HPDE6-E6E7 (cell line): ENCODE measurements around the gene SNCB.

Experiments
- DNase-seq: peaks from one replicate; pipeline ENCODE4 v3.0.0; 2011; ENCODE audit warnings: missing footprints; ENCODE audit errors: extremely low spot score

SNCB gene

DNA sequence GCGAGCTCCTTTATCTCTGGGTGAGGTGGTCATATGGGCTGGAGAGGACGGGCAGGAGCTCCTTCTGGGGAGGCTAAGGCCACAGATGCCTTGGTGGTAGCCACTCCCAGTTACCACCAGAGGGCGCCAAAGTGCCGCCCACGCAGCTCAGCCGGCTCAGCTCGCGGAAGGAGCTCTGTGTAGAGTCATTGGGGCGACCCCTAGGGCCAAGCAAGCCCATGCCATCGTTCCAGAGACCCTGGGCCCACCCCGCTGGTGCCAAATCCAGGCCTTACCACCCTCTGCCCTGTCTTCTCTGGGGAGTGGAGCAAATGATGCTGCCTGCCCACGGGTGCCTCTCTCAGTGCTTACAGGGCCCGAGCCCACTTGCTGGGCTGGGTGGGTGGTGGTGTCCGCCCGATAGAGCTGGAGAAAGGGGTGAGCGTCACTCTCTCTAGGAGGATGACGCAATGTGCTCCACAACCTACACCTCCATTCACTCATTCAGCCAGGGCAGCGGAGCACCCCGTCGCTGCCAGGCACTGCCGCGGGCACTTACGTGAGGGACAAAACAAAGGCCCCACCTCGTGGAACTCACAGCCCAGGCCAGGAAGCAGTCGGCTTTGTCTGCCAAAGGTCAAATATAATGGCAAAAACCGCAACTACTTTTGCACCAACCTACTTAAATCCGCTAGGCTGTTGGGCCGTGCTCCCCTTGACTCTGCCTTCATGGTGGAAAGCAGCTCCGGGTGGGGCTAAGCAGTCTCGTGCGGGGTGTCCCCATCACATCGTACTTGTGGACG, 30.7 kb upstream of the SNCB start:
- DNase-seq = peak; percentile 86

DNA sequence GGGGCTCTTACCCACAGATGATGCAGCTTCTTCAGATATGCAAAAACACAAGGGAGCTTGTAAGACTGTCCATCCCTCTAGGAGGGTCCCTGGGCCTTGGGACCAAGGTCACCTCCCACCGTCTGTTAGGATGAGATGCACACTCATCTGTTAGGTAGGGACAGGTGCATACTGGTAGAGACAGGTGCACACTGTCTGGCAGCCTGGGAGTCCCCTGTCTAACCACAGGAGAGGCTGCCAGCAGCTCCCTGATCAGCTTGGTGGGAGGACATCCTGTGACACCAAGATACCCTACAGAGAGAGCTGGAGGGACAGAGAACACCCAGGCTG, 30.2 kb upstream of the SNCB start:
- no peak for DNase-seq

DNA sequence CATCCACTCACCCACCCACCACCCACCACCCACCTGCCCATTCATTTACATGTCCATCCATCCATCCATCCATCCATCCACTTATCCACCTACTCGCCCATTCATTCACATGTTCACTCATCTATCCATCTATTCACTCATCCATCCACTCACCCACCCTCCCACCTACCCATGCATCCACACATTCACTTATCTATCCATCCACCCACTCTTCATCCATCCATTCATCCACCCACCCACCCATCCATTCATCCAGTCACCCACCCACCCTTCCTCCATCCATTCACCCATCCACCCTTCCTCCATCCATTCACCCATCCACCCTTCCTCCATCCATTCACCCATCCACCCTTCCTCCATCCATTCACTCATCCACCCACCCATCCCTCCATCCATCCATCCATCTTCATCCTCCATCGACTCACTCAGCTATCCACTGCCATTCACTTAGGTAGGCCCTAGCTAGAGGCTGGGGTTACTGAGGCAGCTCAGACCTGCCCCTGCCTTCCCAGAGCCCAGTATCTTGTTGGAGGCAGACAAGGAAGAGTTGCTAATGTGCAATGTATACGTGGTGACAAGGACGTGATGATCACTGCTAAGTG, 29.6 kb upstream of the SNCB start:
- DNase-seq = no peak

DNA sequence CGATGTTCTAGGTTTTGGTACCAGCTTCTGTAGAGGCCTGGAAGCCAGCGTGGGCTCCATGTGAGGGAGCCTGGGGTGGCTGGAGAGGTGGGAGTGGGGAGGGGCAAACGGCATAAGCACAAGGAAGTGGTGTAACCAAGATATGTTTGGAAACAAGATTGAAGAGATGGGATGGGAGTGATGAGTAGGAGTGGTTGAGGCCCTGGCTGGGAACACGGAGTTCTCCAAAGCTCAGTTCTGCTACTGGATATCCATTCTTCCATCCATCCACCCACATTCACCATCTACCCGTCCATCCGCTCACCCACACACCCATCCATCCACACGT, 29.1 kb upstream of the SNCB start:
- DNase-seq = no peak

DNA sequence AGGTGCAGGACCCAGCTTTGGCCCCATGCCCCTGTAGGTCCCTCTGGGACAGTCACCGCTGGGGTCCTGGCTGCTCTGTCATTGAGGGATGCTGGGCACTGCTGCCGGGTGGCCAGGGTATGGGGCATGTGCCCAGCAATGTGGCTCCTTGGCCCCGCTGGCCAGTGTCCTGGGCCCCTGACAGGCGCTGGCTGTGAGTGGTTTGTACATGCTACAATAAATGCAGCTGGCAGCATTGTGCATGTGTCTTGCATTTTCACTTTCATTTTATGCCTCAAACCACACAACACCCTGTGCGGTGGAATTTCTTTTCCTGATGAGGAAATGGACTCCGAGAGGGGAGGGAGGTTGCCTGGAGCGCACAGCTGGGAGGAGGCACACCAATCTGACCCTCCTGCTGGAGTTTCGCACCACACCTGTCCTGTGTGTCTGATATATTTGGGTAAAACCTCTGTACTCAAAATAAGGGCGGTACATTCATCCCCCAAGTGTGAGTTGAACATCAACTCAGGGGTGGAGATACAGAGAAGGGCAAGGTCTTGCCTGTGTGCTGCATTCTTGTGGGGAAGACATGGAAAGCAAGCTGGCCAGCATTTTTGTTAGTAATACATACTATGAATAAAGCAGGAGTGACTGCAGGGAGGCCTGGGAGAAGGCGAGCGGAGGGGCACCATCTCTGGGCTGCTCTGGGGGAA, 28.6 kb upstream of the SNCB start:
- no peak for DNase-seq

DNA sequence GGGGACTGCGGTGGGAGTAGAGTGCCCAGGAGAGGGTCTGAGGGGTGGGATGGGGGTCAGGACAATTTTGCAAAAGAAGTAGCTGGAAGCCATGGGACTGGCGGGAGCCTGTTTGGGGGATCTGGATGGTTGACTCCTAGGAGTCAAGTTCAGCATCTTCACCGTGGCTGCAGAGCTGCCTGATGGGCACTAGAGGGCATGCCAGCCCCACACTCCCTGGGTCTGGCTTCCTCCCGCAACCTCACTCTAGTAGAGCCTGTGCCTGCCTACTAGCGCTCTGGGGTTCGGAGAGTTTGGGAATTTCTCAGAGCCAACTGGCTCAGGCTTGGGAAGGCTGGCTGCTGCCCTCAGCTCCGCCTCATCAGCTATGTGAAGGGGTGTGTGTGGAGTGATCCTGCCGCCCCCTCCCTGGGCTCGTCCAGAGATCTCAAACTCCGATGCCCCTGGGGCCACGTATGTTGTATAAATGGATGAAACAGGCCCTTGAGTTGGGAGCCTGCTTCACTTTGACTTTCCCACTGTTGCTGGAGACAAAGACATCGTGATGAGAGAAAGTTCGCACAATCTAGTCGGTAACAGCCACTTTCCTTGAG, 27.8 kb upstream of the SNCB start:
- peak; percentile 70 for DNase-seq

DNA sequence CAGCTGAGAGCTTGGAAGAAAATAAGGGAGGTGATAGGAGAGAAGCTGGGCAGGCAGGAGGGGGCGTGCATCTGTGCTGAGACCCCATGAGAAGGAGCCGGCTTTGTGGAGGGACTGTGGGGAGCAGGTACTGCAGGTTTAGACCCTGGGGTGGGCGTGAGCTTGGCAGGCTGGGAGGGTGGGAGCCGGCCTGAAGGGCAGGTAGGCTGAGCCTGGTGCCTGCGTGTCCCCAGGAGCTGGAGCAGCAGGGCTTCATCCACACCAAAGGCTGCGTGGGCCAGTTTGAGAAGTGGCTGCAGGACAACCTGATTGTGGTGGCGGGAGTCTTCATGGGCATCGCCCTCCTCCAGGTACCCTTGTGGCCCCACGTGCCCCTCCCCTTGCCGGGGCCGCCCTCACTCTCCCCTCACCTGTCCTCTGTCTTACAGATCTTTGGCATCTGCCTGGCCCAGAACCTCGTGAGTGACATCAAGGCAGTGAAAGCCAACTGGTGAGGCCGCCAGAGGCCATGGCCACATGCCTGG, 26.2 kb upstream of the SNCB start:
- DNase-seq = no peak

DNA sequence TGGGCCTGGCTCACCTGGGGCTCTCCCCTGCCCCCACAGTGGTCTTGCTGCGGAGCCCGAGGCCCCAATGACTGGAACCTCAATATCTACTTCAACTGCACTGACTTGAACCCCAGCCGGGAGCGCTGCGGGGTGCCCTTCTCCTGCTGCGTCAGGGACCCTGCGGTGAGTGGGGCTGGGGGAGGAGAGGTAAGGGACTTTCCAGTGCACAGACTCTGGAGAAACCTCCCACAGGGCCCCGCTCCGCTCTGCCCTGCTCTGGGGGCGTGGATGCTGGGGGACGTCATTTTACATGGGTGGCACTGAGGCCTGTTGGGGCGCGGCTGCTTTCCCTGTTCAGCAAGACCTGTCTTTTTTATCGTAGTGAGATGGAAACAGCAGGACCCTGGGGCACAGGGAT, 24.5 kb upstream of the SNCB start:
- no peak for DNase-seq

DNA sequence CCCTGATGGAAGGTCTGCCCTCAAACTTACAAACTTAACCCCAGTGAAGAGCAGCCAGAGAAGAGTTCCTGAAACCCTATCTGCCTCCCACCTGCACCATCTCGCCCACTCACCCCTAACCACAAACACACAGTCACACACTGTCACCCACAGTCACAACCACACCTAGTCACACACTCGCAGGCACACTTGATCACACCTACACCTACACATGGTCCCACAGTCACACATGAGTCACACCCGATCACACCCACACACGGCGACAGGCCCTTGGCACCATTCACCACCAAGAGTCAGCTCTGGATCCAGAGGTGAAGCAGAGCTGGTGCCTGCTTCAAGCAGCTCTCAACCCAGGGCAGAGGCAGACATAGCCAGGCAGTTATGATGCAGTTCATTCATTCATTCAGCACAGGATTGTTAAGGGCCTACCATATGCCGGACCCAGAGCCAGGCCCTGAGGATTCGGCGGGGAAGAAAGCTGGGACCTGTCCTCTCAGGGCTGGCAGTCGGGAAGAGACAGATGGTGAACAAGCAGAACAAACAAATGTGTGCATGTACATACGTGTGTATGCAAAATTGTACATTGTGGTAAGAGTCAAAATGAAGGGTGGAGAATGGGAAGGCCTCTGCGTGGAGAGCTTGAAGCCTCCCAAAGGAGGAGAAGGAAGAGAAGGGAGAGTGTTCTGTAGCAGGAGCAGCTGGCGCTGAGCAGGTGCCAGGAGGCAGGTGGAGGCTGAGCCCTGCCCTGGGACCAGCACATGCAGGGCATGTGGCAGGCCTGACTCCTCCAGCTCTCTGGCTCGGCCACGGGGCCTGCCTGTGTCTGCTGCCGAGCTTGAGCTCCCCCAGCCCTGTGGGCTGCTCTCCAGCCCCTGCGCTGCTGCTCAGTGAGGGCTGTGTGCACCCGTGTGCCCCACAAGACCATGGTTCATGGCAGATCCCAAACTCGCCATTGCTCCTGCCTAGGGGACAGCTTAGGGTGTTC, 23.4 kb upstream of the SNCB start:
- DNase-seq = no peak

DNA sequence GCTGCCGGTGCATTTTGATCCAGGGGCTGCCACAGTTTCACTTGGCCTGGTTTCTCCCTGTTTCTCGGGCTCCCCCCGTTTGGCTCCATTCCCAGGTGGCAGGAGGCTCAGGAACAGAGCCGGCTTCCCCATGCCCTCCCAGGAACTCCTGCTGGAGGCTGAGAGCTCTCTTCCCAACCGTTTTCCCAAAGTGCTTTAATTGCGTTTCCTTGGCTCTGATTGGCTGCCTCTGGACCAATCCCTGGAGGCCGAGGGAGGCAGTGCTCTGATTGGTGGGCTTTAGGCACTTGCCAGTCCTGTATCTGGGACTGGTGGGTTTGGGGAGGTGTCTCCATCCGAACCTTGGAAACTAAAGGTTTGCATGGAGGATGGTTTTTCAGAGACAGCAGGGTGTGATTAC, 21.8 kb upstream of the SNCB start:
- DNase-seq = no peak

DNA sequence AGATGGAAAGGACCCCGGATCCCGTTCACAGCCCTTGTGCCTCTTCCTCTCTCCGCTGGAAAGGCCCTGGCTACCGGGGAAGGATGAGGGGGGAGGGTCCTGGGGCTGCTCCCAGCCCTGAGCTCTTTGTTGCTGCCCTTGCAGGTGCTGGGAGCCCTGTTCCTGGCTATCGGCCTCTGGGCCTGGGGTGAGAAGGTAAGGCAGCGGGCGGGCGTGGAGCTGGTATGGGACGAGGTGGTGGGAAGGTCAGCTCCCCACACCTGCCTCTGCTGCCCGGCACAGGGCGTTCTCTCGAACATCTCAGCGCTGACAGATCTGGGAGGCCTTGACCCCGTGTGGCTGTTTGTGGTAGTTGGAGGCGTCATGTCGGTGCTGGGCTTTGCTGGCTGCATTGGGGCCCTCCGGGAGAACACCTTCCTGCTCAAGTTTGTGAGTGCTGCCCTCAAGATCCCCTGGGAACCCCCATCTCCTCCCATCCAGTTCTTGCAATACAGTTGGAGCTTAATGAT, 21.2 kb upstream of the SNCB start:
- no peak for DNase-seq

DNA sequence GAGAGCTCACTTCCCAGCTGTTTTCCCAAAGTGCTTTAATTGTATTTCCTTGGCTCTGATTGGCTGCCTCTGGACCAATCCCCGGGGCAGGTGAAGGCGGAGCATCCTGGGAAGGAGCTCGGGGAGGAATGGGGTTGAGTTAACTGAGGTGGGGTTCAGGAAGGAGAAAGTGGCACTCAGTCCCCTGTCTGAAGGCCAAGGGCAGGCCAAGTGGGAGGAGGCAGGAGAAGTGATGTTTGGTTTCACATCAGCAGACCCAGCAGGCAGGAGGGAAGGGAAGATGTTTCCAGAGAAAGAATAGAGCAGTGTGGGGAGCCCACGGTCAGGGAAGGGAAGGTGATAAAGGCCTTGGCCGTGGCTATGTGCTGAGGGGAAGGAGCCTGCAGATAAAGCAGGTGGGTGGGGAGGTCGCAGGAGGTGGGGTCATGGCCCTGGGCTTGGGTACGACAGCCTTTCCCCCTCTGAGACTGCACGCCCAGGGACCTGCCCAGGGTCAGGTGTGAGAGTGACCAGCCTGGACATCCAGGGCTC, 20.1 kb upstream of the SNCB start:
- no peak for DNase-seq

DNA sequence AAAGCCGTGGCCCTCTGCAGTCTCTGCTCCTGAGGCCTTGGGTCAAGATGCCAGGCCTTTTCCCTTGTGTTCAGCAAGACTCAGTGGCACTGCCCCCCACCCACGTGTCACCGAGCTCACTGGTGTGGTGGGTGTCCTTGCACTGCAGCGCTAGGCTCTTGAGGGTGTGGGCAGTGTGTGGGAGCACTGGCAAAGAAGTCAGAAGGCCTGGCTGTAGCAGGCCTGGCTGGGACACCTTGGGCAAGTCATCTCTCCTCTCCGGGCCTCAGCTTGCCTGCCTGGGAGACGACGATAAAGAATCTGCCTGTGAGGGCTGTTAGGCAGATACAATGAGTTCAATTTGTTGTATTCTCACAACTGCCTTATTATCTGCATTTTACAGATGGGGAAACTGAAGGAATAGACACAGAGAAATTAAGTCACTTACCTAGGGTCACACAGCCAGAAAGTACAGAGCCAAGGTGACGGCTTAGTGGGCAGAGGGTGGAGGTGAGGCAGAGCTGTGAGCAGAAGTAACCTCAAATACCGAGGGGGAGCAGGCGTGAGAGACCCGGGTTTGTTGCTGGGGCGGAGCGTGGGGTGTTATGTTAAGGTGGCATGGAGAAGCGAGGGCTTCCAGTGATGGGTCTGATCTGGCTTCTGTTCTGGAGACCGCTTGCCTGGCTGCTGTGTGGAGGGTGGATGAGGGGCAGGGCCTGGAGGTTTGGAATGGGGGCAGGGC, 18.3 kb upstream of the SNCB start:
- no peak for DNase-seq

DNA sequence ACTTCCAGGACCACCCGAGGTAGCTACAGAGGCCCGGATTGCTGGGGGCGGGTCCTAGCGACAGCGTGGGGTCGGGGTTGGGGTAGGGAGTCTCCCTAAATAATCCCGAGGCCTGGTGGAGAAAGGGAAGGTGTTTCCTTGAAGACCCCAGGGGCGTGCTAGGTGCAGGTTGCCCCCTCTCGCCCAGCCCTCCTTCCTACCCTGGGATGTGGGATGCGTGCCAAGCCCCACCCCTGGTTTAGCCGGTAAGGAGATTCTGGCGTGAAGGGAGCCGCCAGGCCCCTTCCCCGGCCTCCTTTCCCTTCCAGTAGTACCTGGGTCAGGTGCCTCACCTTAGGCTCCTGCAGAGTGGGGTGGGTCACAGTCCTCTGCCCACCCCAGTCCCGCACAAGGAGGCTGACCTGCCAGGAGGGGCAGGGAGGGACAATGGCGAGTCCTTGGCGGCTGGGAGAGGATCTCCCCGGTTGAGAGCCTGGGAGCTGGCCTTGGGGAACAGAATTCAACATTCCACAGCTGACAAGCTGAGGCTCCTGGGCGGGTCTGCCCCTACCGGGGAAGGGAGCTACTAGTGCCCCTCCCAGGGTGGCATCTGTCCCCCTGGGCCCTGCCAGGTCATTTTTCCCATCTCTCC, 17.6 kb upstream of the SNCB start:
- DNase-seq = no peak

DNA sequence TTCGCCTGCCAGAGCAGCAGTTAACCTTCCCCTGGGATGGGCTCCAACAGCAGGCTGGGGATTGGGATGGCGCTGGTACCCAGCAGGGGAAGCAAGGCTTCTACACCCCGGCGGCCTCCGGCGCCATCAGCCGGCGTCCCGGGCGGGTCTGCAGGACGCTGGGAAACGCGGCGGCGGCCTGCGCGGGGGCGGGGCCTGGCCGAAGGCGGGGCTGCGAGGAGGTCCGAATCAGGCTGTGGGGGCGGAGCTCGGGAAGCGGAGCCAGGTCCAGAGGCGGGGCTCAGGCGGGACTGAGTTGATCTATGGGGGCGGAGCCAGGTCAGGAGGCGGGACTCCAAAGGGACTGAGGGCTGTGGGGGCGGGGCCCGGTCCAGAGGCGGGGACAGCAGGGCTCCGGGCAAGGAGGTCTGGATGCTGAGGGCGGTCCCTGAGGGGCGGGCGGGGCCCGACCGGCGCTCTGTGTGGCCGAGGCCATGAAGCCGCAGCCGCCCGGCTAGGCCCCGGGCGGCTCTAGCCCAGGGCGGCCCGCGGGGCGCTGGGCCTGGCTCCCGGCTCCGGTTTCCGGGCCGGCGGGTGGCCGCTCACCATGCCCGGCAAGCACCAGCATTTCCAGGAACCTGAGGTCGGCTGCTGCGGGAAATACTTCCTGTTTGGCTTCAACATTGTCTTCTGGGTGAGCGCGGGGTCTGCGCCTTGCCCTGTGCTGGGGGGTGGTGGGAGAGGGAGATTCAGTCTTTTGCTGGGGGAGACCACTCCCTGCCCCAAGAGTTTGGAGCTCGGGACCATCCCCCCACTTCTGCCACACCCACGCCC, 16.9 kb upstream of the SNCB start, which contains the start of gene TSPAN17:
Gene TSPAN17 (plus strand): TSS at position 455 of the 813 bp plus-strand sequence. CDS start 132 bp downstream, at position 587.
- DNase-seq = peak; percentile 95

DNA sequence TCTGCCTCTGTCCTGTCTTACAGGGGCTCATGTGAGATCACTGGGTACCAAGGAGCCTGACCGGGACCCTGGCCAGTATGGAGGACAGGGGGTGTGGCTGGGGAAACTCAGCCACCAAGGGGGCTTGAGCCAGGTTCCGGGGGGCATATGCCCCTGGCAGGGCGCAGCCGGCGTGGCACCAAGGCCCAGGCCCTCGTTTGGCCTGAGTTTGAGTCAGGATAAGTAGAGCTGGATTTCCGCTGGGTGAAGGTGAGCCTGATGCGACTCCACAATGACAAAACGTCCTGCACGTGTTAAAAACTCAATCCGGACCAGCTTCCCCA, 16.3 kb upstream of the SNCB start:
- no peak for DNase-seq

DNA sequence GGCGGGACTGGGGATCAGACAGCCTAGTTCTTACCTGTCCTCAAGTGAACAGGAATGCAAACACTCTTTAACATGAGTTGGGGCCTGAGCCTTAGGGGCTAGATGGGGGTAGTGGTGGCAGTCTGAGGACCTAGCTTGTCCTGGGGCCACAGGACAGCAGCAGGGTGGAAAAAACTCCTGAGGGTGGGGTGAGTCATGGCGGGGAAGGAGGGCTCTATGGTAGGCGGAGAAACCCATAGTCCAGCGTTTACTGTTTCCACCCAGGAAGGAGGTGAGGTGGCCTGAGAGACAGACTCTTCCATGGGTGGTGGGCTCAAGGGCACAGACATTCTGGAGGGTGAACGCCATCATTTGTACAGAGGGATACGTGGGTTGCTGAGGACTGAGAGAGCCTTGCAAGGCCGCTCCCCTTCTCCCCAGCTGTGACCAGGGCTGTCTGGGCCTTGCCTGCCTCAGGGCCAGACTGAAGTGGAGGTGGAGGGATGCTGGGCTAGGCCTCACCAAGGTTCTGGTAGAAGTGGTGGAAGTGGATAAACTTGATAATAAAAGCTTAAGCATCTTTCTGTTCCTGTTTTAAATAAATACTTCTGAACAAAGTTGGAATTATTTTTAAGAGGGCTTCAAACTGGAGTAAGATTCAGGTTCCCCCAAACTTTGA, 15.8 kb upstream of the SNCB start:
- no peak for DNase-seq

DNA sequence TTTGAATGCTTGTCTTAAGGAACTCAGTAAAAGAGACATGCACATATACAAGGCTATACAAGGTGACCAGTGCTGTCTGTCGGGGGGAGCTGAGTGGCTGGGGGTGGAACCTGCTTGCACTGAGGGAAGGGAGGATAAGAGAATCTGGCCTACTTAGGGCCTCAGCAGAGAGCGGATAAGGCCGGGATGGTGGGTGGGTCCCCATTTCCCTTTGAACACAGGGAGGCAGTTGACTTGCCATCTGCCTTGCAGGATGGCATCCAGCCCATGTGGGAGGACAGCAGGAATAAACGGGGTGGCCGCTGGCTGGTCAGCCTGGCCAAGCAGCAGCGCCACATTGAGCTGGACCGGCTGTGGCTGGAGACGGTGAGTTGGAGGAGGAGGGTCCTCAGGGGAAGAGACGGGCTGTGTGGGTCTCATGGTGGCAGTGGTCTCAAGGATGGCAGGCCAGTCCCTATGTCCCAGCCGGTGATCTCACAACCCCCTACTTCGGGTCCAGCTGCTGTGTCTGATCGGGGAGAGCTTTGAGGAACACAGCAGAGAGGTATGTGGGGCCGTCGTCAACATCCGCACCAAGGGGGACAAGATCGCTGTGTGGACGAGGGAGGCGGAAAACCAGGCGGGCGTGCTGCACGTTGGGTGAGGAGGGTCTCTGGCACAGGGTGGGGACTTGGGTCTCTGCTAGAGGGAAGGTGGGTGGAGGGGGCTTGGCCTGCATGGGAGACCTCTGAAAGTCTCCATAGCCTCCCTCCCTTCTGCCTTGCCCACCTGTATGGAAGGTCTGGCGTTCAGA, 14.7 kb upstream of the SNCB start:
- DNase-seq = no peak
